GM19025 (cell line): ENCODE data around the gene BARHL1.

Source experiments
- ATAC-seq: cut with Tn5 transposase; IDR thresholded peaks from one replicate; pipeline ENCODE4 v1.9.1; 2021; ENCODE audit warnings: mild to moderate bottlenecking, low read depth, moderate library complexity; ENCODE audit not compliant: unreplicated experiment

BARHL1 gene

DNA sequence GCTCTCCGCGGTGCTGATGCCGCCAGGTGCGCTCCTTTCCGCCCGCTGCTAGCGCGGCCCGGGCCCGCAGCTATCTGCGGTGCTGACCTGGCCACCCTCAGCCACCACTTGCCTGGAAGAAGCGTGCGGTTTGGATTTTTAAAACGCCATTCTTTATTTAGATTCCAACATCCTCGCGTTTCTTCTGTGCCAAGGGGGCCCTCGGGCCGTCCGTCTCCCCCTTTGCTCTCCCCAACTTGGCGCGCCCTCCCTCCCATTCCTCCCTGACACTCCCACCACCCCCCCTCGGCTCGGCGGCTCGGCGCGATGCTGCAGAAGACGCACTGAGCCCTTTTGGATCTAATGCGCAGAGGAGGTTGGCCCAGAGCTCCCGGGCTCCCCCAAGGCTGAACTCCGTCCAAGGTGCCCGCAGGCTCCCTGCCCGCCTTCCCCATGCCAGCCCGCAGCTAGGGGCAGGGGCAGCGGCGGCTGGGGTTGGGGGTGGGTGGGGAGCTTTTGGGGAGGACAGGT is at the start of gene BARHL1:
Gene BARHL1, plus strand, starts transcription at position 331 of the 510 bp plus-strand sequence. CDS start 192 bp downstream, outside the sequence.
- no peak for ATAC-seq

DNA sequence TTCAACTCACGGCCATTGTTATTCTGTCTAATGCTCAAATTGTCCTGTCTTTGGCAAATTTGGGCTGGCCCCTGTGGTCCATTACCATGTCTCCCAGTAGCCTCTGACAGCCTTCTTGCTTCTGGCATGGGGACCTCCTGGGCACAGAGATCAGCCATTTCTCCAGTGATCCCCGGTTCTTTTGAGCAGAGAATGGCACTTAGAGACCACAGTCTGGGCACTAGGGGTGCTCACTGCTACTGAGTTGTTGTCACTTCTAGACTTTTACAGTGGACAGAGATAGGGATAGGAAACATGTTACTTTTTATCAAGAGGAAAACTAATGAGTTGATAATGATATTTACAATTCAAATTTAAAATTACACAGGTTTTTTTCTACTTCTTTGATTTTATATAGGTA is 47.6 kb upstream of the BARHL1 start:
- no peak for ATAC-seq

DNA sequence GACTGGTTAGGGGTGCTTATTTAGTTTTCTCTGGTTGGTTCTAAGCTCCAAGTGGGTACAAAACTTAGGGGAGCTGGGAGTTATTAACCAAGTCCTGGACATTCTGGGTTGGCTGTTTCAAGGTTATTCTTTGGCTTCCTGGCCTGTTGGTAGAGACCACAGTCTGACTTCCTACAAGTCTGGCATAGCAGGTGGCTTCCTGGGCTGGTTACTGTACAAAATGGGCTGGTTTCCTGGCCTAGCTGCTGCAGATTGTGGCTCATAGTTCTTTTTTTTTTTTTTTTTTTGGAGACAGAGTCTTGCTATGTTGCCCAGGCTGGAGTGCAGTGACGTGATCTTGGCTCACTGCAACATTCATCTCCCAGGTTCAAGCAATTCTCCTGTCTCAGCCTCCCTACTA is 46.3 kb upstream of the BARHL1 start:
- no peak for ATAC-seq

DNA sequence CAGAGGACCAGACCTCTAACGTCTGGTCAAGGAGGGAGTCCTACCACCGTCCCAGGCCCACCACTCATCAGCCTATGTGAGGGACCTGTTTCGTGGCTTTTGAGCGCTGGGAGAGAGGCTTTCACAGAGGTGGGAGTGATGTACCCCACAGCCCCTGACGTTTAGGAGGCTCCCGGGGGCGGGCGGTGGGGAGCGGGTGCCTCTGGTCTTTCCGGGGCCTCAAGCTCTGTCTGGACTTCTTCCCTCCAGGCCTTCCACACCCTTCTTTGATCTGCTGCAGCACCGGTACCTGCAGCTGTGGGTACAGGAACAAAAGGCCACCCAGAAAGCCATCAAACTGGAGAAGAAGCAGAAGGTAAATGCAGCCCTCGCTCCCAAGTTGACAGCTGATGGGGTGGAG is 45.1 kb upstream of the BARHL1 start:
- ATAC-seq, result no peak

DNA sequence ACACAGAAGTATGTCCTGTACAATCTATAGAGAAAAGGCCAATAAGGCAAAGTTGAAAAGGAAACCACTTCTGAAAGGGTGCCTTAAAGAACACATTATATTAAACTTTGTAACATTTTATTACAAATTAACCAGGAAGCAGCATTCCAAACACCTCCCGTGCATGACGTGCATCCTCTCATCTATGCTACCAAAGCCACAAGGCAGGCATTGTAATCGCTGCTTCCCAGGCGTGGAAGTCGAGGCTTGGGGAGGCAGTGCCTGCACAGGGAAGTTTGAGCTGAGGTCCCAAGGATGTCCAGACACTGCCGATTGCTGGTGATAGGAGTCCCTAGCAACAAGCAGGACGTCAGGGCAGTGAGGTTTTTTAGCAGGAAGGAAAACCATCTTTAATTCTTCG is 44.3 kb upstream of the BARHL1 start:
- no peak for ATAC-seq

DNA sequence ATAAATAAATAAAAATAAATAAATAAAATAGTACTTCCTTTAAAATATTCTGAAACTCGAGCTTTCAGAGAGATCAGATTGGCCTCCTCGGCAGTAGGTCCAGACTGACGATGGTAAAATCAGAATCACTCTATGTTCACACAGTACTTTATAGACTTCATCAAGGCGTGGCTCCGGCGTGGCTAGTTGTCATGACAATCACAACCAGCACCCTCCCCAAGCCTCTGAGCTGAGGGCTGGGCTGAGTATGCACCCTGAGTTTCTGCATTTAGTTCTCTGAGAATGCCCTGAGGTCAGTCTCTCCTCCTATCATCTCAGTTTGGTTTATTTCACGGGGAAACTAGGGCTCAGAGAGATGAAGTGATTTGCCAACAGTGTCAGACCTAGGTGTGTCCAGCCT is 43.3 kb upstream of the BARHL1 start:
- no peak for ATAC-seq

DNA sequence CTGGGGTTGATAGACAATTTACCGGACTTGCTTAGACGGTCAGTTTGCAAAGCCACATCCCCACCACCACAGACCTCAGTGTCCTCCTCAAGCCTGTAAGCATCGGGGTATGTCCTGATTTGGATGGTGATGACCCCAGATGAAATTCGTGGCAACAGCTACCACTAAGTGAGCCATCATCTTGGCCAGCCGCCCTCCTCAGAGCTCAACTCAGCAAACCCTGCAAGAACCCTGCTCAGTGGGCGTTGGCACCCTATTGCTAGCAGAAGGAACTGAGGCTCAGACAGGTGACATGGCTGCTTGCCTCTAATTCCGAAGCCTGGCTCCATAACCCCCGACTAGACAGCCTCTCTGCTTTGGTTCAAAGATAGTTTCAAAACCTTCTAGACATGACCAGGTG is 41.4 kb upstream of the BARHL1 start:
- ATAC-seq, result no peak

DNA sequence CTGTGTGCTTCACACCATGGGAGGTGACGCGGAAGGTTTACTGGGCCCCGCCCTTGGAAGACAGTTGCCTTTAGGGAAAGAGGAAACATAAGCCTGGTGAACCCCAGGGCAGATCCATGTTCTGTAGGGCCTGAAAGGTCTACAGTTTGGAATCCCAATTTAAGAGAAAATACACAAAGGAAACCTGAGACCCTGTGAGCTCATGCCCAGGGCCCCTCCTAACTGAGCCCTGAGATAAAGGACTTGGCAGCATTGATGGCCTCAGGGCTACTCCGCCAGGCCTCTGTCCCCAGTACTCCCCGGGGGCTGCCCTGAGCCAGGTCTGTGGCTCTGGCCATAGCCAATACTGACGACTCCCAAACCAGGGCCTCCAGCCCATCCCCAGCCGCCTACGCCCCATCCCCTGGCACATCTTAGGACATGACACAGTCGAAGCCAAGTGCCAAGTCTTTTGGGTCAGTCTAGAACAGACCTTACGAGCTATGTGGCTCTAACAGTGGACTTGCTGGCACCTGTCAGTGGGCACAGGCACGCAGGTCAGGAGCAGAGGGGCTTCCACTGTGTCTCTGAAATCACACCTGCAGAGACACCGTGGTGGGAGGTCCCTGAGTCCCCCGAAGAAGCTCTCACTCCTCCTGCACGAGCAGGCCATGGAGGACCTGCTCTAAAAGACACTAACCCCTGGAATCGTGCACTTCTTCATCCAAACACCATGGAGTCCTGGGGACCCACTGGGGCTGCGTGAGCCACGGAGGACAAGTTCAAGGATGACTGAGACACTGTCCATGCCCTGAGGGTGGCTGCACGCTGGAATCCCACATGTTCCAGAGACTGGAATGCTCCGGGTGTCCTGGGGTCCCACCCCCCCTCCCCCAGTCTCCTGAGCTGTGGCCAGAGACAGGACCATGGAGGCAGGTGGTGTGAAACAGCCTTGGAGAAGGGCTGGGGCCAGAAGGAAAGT is 40.3 kb upstream of the BARHL1 start:
- no peak for ATAC-seq

DNA sequence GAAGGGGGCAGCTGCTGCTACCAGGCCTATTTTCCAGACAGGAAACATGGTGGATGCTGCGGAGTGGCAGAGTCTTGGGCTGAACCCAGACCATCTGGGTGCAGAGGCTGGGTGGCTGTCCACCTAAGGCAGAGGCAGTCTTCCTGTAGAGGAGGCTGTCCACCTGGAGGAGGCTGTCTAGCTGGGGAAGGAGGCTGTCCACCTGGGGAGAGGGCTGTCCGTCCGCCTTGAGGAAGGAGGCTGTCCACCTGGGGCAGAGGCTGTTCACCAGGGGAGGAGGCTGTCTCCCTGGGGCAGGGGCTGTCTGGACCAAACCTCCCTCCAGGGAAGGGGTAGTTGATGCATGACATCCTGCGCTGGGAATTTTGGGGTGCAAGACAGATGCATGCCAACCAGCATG is 39.2 kb upstream of the BARHL1 start:
- ATAC-seq, result no peak

DNA sequence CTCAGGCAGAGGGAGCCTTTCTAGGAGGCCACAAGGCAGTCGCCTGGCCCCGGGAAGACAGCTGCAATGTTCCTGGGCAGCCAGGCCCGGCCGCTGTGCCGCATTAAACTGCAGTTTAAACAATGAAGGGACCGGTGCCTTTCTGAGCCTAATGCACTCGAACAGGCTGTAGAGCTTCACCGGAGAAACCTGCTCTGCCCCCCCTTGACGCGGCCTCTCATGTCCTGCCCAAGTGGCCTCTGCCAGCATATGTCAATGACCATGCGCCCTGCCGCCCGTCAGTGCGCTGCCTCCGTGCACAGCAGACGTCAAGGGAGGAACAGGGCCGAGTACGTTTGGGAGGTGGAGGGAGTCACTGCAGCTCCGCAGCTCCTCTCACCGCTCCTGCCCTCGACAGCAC is 38.4 kb upstream of the BARHL1 start:
- ATAC-seq, result no peak

DNA sequence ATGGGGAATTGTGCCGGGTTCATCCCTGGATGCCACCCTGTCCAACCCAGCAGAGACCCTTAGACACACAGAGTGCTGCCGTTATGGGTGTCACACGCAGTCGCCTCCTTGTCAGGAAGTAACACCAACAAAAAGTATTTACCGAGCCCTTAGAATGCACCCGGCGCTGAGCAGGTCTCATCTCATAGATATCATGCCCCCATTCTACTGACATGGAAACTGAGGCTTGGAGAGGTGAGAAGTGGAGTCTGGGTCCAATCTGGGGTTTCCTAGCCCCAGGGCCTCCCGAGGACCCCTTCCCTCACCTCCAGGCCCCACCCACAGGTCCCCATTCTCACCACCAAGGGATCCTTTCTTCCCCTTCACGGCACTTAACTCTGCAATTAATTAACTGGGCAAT is 36.8 kb upstream of the BARHL1 start:
- no peak for ATAC-seq

DNA sequence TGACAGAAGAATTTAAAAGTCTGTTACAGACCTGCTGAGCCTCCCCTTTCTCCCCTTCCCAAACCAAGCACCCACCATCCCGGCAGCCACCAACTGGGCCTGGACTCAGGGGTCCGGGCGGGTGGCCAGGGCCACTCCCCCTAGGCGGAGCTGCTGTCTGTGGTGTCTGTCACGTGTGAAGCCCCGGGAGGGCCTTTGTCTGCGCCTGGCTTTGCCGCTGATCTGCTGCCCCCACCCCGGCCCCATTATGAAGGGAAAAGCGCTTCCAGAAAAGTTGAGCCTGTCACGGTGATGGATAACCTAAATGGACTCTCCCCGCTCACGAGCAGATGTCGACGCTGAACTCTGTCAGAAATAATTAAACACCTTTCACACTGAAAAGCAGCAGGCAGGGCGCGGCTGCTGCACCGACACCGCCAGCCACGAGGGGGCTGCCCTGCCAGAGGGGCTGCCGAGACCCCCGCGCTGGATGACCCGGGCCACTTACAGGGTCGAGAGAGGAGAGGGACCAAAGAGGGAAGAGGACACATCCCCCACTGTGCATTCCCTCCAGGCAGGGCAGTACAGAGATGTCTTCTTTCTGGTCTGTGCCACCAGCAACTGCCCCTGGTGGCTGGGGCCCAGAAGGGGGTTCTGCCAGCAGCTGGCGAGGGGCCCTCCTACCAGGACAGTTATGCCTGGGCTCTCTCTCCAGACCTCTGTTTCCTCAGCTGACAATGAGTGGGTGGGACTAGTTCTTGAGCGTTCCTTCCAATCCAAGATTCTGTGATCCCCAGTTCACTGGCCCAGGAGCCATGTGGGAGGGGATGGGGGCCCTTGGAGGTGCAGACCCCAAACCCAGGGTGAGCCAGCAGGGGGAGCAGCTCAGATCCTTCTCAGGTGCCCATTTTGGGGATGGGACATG is 36.0 kb upstream of the BARHL1 start:
- no peak for ATAC-seq

DNA sequence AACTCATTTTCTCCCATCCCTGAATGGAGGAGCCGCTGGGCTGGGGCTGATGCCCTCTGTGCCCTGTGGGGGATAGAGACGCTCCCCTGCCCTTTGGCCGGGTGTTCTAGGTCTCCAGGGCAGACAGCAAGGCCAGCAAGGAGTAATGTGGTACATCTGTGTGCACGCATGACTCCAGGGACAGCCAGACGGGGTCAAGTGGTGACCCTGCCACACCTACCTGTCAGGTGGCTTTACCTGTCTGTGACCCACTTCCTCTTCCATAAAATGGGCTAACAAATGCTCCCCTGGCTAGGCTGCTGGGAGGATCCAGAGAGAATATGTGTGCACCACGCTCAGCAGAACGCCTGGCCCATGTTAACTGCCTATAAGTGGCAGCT is 35.4 kb upstream of the BARHL1 start:
- no peak for ATAC-seq

DNA sequence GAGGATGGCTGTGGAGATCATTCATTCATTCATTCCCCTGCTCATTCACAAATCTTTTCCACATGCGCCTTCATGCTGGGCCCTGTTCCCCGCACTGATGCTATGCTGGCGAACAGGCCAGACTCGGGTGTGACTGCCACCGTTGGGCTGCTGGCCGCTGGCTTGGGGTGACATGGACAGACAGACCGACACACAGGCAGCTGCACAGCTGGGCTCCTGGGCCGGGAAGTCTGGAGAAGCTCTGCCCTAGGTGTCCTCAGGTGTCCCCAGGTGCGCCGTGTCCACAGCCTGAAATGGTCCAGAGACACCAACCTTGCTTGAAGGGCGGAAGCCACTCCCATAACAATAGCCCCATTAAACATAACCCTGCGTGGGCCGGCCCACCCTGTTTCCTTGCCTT is 35.0 kb upstream of the BARHL1 start:
- ATAC-seq, result no peak

DNA sequence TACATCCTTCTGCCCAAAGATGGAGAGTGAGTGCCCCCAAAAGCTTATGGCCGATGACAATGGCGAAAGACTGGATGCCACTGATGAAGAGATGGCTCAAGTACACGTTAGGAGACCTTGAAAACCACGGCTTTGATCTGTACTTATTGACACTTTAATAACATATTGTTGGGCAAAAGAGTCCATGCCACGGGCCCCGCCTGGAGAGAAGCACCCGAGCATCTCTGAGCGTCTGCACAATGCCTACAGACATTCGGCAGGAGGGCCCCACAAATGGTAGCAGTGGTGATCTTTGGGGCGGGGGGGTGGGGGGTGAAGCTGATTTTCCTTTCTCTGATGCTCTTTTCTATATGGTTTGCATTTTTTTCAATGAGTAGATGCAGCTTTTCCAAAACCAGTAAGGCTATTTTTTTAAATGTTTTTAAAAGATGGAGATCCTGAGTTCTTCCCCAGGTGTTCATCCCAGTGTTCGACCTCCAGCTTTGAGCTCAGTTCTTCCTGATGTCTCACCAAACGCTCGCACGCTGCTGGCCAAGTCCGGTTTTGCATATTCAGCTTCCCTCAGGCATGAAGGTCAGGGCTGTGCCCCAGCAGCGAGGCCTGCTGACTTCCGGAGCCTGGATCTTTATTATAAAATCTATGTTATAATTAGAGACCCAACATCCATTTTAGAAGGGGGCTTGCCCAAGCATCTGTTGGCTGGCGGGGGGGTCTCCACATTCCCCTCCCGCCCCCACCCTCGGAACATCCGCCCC is 34.3 kb upstream of the BARHL1 start:
- ATAC-seq, result no peak

DNA sequence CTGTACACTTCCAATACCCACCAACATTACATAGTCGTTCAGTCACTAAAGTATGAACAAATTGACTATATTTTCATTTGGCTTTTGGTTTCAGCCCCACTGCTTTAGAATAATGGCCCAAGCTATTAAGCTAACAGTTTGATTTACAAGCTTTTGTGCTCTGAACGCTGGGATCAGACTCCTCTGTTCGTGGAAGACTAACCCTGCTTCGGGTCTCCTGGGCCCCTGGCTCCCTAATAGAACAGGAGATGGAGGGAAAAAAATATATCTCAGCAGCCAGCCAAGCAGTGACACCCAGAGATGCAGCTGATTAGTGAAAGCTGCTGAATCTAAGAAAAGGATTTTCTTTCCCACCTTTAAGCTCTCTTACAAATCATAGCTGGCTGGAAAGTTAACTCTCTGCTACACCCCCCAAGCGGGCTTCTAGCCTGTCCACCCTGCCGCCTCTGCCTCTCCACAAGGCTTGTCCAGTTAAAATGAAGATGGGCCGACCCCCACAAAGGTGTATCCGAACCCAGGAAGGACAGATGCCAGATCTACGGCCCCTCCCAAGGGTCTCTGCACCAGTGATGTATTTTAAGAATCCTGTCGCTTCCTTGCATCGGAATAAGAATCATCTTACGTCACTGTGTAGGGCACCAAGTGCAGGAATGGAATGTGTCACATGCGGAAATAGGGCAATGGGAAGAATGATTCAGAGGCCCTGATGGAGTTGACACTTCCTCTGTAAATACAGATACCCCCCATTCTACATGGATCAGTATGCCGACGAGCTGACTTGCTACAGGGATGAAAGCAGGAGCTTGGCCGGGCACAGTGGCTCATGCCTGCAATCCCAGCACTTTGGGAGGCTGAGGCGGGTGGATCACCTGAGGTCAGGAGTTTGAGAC is 33.4 kb upstream of the BARHL1 start:
- no peak for ATAC-seq

DNA sequence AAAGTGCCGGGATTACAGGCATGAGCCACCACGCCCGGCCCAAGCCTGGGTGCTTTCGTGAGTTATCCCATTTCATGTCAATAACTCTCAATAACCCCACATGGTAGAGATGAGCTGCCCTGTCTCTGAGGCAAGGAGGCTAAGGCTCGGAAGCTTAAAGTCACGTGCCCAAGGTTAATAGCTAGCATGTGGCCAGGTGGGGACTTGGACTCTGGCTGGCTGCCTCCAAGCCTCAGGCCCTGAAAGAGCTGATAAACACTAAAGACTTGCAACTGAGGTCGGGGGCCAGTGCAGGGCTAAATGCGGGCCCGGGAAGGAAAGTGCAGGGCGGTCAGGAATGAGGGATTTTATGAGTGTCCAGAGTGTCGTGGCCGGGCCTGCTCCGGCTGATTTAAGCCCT is 30.9 kb upstream of the BARHL1 start:
- no peak for ATAC-seq

DNA sequence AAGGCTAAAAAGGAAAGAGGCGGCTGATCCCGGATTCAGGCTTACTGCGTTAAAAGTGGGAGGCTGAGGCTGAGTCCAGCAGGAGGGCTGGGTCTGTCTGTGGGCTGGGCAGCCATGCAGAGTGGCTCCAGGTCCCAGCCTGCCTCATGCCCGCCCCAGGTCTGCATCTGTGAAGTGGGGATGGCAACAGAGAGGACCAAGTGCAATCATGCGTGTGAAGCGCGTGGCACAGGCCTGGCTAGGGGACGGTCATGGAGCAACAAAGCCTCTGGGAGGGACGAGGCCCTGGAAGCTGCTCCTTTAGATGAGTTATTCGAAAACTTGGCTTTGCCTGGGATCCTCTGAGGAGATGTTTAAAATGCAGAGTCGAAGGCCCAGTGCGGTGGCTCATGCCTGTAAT is 30.4 kb upstream of the BARHL1 start:
- no peak for ATAC-seq

DNA sequence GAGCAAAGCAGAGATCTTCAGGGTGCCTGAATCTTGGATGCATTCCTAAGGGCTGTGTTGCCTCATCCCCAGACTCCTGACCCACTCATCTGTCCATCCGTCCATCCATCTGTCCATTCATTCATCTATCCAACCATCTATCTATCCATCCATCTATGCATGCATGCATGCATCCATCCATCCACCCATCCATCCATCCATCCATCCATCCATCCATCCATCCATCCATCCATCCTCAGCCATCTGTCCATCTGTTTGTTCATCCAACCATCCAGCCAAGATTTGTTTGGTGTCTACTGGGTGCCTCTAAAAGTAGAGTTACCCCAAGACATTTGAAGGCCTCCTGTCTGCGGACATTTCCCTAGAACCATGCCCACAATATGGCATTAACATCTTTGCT is 27.7 kb upstream of the BARHL1 start:
- no peak for ATAC-seq

DNA sequence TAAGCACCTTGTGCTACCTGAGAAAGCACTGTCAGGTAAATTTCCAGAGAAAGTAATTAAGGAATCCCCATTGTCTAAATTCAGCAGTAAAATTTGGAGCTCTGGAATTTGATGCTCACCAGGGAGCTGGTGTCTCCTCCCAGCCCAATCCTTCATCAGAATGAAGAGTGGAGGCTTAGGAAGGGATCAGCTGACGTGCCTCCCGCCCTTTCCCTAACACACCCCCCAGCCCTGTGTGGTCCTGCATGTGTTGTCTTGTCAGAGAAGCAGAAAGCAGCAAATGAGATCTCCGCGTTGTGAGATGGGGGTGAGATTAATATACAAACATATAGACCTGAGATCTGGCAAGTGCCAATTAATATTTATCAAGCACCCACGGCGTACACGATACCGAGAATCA is 26.9 kb upstream of the BARHL1 start:
- no peak for ATAC-seq
